K562 (cell line): ENCODE data around the gene ZNF641. TPM values are rescaled to one million over a fixed set of nuclear protein-coding genes. Genes with fewer than 3 reads are reported as not detected.

Source experiments
- ADNP ChIP-seq: fragments of 200-800 bp; sonication (Bioruptor generic); IDR thresholded peaks from 2 replicates; pipeline ENCODE4 v1.6.1; 2016; ENCODE audit warnings: missing genetic modification characterization, missing compliant biosample characterization
- CBFA2T2 ChIP-seq: fragments of 450-650 bp; conservative IDR thresholded peaks from 2 replicates; pipeline ENCODE4 v1.6.1; 2017; ENCODE audit warnings: mild to moderate bottlenecking
- CBFA2T3 ChIP-seq: fragments of 450-650 bp; IDR thresholded peaks from 2 replicates; pipeline ENCODE4 v1.6.1; 2017
- CC2D1A ChIP-seq: fragments of 450-650 bp; IDR thresholded peaks from 2 replicates; pipeline ENCODE4 v1.6.1; 2017; ENCODE audit warnings: mild to moderate bottlenecking
- CTBP1 ChIP-seq: fragments of 450-650 bp; IDR thresholded peaks from 2 replicates; pipeline ENCODE4 v1.6.1; 2016; ENCODE audit warnings: borderline replicate concordance
- EP300 ChIP-seq: IDR thresholded peaks from 2 replicates; pipeline ENCODE4 v1.6.1; 2012; ENCODE audit warnings: low read length, improper control_type of control experiment
- MTA2 ChIP-seq: fragments of 450-650 bp; IDR thresholded peaks from 2 replicates; pipeline ENCODE4 v1.6.1; 2016; ENCODE audit warnings: low read depth
- PHF8 ChIP-seq: fragments of 200-600 bp; sonication (generic); IDR thresholded peaks from 2 replicates; pipeline ENCODE4 v1.6.1; 2012; ENCODE audit warnings: mixed run types, mild to moderate bottlenecking, inconsistent platforms, low read length, moderate library complexity, borderline replicate concordance
- POLR2AphosphoS5 ChIP-seq: IDR thresholded peaks from 2 replicates; pipeline ENCODE4 v1.6.1; 2011; ENCODE audit warnings: mild to moderate bottlenecking, low read depth, low read length, moderate library complexity; ENCODE audit not compliant: control insufficient read depth, insufficient read depth
- PRDM10 ChIP-seq: fragments of 450-650 bp; IDR thresholded peaks from 2 replicates; pipeline ENCODE4 v1.6.1; 2018; ENCODE audit not compliant: partially characterized antibody
- RAD51 ChIP-seq: fragments of 450-650 bp; IDR thresholded peaks from 2 replicates; pipeline ENCODE4 v1.7.1; 2016; ENCODE audit warnings: low read depth, mild to moderate bottlenecking, borderline replicate concordance
- RBM22 ChIP-seq: fragments of 200-400 bp; formaldehyde crosslinking; IDR thresholded peaks from 2 replicates; pipeline ENCODE4 v1.6.1; 2018; ENCODE audit warnings: low read length, low read depth; ENCODE audit not compliant: poor library complexity, severe bottlenecking
- RCOR1 ChIP-seq, 2 experiments: IDR thresholded peaks; 2 replicates each; pipeline ENCODE4 v1.6.1; 2012; ENCODE audit warnings: low read depth in 2 of 2, low read length in 2 of 2, borderline replicate concordance in 1 of 2, improper control_type of control experiment in 1 of 2
- RNF2 ChIP-seq: sonication (generic); IDR thresholded peaks from 2 replicates; pipeline ENCODE4 v1.6.1; 2016
- SMAD2 ChIP-seq: fragments of 150-350 bp; IDR thresholded peaks from 2 replicates; pipeline ENCODE4 v1.6.1; 2014; ENCODE audit warnings: low read depth, mild to moderate bottlenecking, low read length
- SMAD4 ChIP-seq: fragments of 250-450 bp; sonication (Bioruptor Pico); conservative IDR thresholded peaks from 2 replicates; pipeline ENCODE4 v1.8.0; 2021; ENCODE audit warnings: inconsistent platforms, mild to moderate bottlenecking, moderate library complexity
- SMARCB1 ChIP-seq: IDR thresholded peaks from 2 replicates; pipeline ENCODE4 v1.6.1; 2011; ENCODE audit warnings: improper control_type of control experiment, low read depth; ENCODE audit not compliant: insufficient read length
- SOX6 ChIP-seq: fragments of 450-650 bp; IDR thresholded peaks from 2 replicates; pipeline ENCODE4 v1.6.1; 2014; ENCODE audit warnings: mild to moderate bottlenecking
- ZNF134 ChIP-seq: fragments of 250-450 bp; sonication (Bioruptor Pico); conservative IDR thresholded peaks from 2 replicates; pipeline ENCODE4 v1.4.0; 2020
- ZNF175 ChIP-seq: fragments of 200-800 bp; sonication (Bioruptor generic); IDR thresholded peaks from 2 replicates; pipeline ENCODE4 v1.6.1; 2016; ENCODE audit warnings: low read depth, mild to moderate bottlenecking, missing genetic modification characterization, missing compliant biosample characterization
- ZNF584 ChIP-seq: fragments of 200-800 bp; sonication (Bioruptor generic); IDR thresholded peaks from 2 replicates; pipeline ENCODE4 v1.6.1; 2016; ENCODE audit warnings: low read depth, mild to moderate bottlenecking, missing genetic modification characterization, missing compliant biosample characterization
- ZNF592 ChIP-seq: fragments of 450-650 bp; IDR thresholded peaks from 2 replicates; pipeline ENCODE4 v1.6.1; 2017; ENCODE audit warnings: antibody characterized with exemption, mild to moderate bottlenecking
- polyA plus RNA-seq, 8 experiments: library from polyadenylated mRNA; depleted of rRNA in 4 of 8; stranded (reverse) in 5 of 8; unstranded in 3 of 8; fragments of >200 nt; fragmentation: Nextera tagmentation in 2 of 8; fragmentation: Illumina TruSeq in 1 of 8; extraction: Ambion mirVana in 2 of 8; extraction: Trizol in 1 of 8; gene quantifications; 2 replicates each; pipeline versions ENCODE4 v1.2.1 to v1.2.3, GENCODE V29; 2011 to 2014; ENCODE audit warnings: inconsistent platforms in 1 of 8, missing spikeins in 1 of 8
- total RNA-seq, 7 experiments: library from RNA; depleted of rRNA in 6 of 7; stranded (reverse); fragments of >200 nt in 6 of 7; fragmentation: Illumina TruSeq in 2 of 7; extraction: Trizol in 2 of 7; gene quantifications; 2 replicates each; pipeline versions ENCODE4 v1.2.1 to v1.2.3, GENCODE V29; 2011 to 2021; ENCODE audit warnings: low replicate concordance in 1 of 7

The ZNF641 gene
- total and polyA plus RNA-seq, 9 of the 15 experiments (the other 6 are each of a cell fraction or from before 2014, with no cell fraction given): 2.5 to 15.6 (median 9.2) TPM

GRCh38 chr12:48352157-48352760, 1.5 kb upstream of the ZNF641 start (continued):
- TF ChIP-seq ADNP (tag) (peak; percentile 11; the same call in 1 of the 2 replicates), CTBP1 (peak; percentile 37; the same call in 1 of the 2 replicates), SOX6 (peak; percentile 27; the same call in 1 of the 2 replicates), RCOR1 (IDR thresholded peaks at IDR 0.05; ENCODE audit: borderline replicate concordance in 1 of 2, low read depth in 2 of 2, low read length in 2 of 2) (peak in 1 of 2 experiments; percentile 69; a peak in 2 of 4 replicates), RAD51 (peak; percentile 80), RBM22 (no peak), CBFA2T3 (peak; percentile 81), POLR2AphosphoS5 (peak; percentile 36; the same call in 1 of the 2 replicates), SMAD4 (CRISPR knock-in tag) (0 out of 2 replicates have a peak, but pooled peaks have one; percentile 14), CC2D1A (no peak; the same call in 1 of the 2 replicates), EP300 (0 out of 2 replicates have a peak, but pooled peaks have one; percentile 48), ZNF592 (peak; percentile 77), ZNF175 (CRISPR knock-in tag) (0 out of 2 replicates have a peak, but pooled peaks have one; percentile 57), PHF8 (no peak), CBFA2T2 (peak; percentile 68), ZNF584 (CRISPR knock-in tag) (peak; percentile 15; the same call in 1 of the 2 replicates), MTA2 (peak; percentile 59), PRDM10 (peak; percentile 82), RNF2 (0 out of 2 replicates have a peak, but pooled peaks have one; percentile 29), ZNF134 (CRISPR knock-in tag) (no peak), SMARCB1 (no peak), SMAD2 (no peak)
